NCI-H1092 (cell line): ENCODE data around the gene SH3GLB1.

Source experiments
- DNase-seq: peaks from one replicate; lab custom pipeline; 2025; lab: John Stamatoyannopoulos, UW

The SH3GLB1 gene

DNA sequence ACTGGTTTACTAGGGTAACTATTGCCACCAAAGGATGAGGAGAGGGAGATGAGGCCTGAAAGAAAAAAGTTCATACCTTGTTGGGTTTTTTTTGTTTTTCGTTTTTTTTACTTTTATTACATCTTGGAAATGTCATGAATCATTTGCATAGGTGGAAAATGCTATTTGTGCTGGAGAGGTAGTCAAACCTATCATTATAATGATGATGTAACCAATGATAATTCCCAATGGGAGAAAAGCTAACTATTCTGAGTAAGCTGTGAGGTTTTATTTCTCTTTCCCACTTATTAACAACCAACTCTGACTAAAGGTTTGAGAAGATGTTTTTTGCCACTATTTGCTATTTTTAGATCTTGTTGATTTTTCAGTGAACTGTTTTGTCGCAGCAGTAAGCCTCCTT, 29.0 kb downstream of the SH3GLB1 start:
- DNase-seq: no peak

DNA sequence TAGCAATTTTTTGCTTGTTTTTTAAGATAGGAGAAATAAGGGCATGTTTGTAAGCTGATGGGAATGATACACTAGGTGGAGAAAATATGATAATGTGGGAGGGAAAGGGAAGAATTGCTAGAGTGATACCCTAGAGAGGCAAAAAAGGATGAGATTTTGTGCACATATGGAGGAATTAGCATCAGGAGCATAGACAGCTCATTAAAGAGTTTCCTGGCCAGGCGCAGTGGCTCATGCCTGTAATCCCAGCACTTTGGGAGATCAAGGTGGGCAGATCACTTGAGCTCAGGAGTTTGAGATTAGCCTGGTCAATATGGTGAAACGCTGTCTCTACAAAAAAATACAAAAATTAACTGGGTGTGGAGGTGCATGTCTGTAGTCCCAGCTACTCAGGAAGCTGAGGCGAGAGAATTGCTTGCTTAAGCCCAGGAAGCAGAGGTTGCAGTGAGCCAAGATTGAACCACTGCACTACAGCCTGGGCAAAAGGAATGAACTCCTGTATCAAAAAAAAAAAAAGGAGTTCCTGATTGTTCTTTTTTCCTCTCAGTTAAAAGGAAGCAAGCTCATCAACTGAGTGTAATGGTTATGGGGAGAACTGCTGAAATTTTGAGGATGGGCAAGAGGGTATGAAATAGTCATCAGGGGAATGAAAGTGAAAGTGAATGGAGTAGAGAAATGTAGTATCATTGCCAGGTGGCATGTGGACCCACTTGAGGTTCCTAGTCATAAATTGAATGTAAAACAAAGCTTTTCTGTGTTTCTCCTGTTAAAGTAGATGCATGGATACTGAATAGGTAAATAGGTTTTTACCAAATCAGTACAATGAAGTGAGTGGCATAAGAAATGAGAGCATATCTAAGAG, 35.5 kb downstream of the SH3GLB1 start:
- DNase-seq: no peak

DNA sequence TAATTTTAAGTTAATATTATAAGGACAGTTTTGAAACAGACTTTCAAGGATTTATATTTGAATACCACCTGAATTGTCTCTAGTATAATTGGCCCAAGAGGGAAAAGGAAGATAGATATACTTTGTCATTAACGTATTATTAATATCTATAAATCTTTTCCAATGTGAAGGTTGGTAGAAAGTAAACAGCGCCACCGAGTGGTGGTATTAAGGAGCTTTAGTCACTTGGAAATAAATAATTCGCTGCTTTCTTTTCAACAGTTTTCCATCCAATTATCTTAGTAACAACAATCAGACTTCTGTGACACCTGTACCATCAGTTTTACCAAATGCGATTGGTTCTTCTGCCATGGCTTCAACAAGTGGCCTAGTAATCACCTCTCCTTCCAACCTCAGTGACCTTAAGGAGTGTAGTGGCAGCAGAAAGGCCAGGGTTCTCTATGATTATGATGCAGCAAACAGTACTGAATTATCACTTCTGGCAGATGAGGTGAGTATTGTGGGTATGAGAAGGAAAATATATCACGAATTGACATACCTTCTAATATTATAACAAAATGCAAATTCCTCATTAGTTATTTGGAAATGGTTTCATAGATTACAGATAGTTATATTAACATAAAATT, 37.7 kb downstream of the SH3GLB1 start:
- no peak for DNase-seq

DNA sequence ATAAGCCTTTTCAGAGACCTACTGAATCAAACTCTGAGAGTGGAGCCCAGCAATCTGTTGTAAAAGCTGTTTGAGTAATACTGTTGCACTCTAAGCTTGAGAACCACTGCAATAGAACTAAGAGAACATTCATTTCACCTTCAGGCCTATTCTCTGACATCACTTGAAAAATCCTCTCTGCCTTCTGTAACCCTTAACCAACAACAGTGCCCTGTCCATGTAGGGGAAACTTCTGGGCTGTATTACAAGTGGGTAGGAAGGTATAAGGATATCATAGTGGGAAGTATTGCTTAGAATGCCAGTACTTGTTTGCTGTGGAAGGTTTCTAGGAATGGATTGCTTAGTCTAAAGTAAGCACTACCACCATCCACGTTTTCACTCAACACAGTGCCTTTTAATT, 42.9 kb downstream of the SH3GLB1 start:
- no peak for DNase-seq

DNA sequence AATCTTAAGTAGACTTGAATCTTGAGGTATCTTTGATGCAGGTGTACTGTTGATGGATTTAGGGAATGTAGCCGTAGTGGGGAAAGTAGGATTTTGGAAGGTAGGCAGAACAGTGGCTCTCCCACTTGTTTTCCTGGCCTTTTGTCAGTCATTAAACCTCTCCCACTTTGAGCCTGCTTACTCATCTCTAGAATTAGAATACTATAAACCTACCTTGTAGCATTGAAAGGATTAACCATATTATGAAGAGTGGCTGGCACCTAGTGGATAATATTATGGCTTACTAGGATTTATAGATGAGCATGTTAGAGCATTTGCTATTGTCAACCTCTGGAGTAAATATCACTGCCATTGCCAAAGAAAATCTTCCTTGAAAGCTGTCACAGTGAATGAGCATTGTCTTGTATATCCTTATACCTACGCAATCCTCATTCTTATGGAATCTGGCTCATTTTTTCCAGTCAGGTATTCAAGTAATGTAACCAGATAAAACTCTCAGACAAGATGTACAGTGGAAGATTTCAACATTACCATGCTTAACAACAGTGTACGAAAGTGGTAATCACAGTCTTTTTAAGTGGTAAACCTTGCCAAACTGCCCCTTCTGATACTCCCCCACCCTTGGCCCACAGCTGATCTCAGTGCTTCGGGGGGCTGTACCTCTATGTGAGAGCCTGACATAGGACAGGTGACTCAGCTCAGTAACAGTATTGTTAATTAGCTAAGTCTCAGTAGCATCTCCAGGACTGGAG, 44.4 kb downstream of the SH3GLB1 start:
- no peak for DNase-seq

DNA sequence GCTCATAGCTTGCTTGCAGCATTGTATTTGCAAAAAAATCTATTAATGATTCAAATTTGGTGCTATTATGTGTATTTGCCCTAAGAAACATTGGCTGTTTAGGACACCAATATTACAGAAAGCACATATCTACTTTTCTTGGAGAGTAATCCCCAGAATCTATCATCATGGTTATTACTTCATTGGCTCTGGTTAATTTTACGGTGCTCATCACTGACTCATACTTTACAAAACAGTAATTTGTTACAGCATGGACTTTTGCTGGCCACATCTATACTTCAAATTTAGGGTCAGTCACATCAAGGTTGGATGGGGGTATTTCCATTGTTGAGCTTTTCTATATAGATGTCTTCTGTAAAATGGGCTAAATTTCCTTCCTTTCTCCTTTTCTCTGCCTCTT, 45.7 kb downstream of the SH3GLB1 start:
- DNase-seq: no peak

DNA sequence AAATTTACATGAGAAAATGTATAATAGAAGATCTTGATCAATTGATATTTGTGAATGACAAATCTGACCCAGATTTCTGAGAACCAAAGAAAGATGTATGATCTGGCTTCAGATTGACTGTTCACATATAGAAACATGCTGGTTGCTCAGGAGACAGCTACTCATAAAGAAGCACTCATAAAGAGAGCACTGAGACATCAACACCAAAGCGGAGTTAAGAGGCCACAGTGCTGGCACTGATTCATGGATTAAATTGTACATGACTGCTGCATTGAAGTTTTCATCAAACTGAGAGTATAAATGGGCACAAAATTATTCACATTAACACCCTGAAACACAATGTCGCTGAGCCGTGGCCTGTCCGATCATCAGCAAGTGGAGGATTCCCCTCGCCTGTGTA, 46.2 kb downstream of the SH3GLB1 start:
- DNase-seq: no peak

DNA sequence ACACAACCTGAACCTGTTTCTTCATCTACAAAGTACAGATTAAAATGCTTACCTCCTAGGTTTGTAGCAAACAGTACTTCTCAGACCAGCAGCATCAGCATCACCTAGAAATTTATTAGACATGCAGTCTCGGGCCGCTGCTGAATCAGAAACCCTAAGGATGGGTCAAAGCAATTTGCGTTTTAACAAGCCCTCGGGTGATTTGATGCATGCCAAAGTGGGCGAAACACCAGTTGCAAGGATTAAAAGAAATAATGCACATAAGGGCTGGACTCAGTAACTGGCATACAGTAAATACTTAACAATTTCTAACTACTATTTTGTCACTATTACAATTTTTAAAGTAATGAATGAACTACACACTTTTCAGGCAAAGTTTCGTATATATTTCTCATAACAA, 47.5 kb downstream of the SH3GLB1 start:
- no peak for DNase-seq

DNA sequence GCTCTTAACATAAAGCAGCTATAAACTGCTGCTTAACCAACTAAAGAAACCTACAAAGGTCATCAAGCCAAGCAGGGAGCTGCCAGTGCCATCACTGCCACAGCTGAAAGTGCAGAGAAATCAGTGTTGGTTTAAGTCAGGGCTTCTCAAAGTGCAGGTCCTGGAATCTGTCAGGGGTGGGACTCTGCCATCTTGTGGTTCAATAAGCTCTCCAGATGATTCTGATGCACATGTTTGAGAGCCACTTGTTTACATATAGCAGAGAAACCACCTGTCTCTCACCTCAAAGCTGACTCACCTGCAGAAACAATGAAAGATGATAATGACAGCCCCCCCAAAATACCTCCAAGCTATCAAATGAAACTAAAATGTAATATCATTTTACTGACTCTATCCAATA, 49.3 kb downstream of the SH3GLB1 start:
- DNase-seq: no peak

DNA sequence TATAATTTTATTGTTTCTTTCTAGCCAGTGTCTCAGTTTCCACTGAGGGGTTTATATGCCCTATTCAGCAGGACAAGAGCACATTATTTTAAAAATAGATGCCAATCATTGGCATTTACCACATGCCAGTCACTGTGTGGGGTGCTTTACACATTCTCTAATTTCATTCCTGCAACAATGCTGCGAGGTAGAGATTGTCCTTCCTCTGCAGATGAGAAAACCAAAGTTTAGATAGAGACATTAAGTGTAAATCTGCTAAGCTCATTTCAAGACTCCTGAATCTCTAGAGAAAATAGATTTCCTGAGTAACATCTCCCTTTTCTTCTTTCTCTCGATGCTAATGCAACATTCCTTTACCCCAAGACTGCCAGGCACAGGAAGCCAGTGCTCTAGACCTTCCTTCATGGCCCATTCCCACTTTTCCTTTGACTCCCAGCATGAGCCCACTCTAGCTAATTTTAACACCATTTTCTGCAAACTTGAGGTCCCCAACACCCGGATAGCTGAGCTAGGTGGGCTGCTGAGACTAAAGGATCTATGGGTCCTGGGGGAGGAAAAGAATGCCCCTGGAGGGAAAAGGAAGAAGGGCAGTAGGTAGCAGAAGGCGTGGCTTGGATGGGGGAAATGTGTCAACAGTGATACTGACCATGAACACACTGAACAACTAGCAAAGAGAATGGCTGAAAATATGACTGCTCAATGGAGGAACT, 50.0 kb downstream of the SH3GLB1 start:
- no peak for DNase-seq

DNA sequence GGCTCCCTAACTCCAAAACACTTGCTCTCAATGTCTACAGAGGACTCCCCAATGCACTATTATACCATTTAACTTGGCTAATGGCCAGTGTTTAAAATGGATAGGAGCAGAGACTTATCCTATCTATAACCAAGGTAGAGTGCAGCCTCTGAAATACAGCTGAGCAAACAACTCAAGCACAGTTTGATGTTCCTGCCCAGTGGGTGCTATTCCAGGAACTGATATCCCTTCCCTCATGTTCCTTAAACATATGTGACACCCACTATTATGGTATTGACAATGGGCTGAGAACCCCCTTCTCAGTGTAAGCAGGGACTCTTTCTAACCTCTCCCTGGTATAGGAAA, 51.7 kb downstream of the SH3GLB1 start:
- peak; percentile 96 for DNase-seq

DNA sequence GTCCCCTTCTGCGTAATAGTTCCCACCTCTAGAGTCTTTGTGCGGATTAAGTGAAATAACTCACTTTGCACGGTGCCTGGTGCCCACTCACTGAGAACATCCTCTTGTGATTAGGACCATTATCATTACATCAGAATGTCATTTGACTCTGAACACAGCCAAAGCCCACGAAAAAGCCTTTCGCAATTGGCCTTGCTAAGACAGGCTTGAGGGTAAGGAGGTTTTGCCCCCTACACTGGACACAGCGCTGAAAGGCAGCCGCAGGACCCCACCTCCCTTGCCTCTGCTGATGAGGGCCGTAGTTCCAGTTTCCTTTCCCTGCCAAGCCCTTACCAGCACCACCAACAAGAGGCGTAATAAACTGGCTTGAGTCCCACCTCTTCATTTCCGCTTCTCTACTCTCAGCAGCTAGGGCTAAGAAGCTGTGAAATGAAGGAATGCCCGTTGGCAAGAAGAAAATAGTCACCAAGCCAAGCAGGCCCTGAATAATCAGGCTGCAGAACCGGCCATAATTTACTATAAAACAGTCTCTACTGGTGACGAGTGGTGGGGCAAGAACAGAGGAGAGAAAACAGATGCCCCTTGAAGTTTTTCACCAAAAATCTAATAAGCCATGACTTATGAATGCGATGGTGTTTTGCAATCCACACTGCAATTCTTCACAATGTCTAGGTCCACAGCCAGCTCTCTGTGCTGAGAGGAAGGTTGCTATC, 53.1 kb downstream of the SH3GLB1 start:
- no peak for DNase-seq

DNA sequence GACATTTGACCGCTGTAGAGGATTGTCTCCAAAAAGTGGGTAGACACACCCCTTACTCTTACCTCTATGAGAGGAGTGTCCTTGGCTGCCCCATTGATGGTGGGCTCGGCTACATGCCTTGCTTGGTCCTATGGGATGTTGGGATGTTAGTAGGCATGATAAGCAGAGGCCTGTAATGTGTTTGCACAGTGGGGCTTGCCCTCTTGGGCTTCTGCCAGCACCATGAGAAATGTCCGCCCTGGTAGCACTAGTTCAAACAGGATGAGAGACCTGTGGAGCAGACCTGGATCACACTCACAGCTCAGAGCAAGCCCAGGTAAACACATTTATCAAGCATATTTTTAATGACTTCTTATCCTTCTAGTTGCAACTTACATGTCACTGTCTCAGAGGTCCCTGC, 54.2 kb downstream of the SH3GLB1 start:
- peak; percentile 33 for DNase-seq

DNA sequence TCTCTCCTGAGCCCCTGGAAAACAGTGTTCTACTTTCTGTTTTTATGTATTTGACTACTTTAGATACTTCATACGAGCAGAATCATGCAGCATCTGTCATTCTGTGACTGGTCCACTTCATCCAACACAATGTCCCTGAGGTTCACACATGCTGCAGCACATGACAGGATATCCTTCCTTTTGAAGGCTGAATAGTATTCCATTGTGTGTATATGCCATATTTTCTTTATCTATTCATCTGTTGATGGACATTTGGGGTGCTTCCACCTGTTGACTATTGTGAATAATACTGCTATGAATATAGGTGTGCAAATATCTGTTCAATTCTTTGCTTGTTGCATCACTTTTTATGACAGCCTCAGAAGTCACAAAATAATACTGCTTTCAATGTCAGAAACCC, 55.8 kb downstream of the SH3GLB1 start:
- DNase-seq: no peak

DNA sequence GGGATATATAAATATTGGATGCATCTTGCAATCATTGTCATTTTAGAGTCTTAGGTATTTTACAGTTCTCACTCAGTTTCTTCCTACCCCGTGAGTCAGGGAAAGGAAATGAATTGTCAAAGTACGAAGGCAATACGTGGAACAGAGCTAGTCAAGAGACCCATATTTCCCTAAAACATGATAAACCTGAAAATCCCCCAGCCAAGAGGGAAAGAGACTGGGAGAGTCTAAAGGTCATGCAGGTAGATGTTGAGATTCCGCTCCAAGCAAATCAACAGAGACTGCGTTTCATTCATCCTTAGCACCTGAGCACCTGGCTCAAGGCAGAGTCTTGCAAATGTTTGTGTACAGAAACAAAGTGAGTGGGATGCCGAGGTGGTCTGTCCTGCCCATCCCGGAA, 58.0 kb downstream of the SH3GLB1 start:
- no peak for DNase-seq

DNA sequence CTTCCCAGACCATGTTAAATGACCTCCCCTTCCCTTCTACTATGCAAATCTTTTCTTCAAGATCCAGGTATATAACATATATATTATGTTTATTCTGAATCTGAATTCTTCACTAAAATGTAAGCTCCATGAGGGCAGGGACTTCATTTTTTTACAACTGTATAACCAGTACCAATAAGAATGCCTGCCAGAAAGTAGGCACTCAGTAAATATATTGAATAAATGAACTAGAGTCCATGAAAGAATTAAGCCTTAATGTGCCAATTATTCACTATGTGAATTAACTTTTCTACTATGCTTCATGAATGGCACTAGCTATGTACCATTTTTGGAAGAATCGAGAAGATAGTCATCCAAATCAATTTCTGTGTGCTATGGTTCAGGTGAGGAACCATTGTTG, 60.1 kb downstream of the SH3GLB1 start:
- DNase-seq: no peak

DNA sequence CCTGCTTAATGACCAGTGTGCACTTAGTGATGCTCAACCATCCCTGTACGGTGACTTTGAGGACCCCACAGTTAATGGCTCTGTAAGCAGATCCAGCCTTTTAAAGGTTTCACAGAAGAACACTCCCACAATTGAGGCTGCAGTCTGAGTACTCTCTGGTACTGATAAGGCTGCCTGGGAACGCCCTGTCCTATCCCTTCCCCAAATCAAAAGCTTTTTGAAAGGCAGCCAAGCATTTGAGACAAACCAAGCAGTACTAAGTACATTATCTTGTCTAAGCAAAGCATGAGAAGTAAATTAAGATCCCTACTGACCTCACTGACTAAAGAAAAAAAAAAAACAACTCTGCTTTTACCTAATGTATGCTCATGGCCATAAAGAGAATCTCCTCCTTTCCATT, 60.7 kb downstream of the SH3GLB1 start:
- no peak for DNase-seq

DNA sequence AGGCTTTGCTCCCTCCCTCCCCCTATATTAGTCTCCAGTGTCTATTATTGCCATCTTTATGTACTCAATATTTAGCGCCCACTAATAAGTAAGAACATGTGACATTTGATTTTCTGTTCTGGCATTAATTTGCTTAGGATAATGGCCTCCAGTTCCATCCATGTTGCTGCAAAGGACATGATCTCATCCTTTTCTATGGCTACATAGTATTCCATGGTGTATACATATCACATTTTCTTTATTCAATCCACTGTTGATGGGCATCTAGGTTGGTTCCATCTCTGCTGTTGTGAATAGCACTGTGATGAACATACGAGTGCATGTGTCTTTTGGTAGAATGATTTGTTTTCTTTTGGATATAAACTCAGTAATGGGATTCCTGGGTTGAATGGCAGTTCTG, 61.3 kb downstream of the SH3GLB1 start:
- no peak for DNase-seq

DNA sequence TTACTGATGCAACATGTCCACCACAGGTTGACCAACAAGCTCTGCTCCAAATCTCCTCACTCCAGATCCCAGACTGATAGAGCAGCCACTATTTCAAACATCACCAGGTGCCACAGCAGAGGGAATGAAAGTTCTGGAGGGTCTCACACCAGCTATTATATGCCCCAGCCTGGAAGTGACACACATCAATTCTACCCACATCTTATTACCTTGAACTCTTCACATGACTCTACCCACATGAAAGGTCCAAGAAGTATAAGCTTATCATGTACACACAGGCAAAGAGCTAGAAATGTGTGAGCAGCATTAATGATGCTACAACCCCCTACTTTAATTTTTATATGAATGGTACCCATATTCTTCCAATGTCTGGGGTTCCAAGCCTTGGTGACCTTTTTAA, 64.2 kb downstream of the SH3GLB1 start:
- no peak for DNase-seq

DNA sequence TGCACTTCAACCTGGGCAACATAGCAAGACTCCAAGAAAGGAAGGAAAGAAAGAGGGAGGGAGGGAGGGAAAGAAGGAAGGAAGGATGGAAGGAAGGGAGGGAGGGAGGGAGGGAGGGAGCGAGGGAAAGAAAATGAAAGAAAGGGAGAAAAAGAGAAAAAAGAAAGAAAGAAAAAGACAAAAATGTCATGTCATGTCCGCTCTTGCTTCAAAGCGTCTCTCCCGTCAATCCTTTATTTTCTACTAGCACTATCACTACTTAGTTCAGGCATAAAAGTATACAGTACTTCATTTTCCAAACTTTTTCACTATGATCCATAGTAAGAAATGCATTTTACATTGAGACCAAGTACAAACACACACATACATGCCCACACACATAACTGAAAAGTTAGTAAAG, 64.7 kb downstream of the SH3GLB1 start:
- DNase-seq: no peak

DNA sequence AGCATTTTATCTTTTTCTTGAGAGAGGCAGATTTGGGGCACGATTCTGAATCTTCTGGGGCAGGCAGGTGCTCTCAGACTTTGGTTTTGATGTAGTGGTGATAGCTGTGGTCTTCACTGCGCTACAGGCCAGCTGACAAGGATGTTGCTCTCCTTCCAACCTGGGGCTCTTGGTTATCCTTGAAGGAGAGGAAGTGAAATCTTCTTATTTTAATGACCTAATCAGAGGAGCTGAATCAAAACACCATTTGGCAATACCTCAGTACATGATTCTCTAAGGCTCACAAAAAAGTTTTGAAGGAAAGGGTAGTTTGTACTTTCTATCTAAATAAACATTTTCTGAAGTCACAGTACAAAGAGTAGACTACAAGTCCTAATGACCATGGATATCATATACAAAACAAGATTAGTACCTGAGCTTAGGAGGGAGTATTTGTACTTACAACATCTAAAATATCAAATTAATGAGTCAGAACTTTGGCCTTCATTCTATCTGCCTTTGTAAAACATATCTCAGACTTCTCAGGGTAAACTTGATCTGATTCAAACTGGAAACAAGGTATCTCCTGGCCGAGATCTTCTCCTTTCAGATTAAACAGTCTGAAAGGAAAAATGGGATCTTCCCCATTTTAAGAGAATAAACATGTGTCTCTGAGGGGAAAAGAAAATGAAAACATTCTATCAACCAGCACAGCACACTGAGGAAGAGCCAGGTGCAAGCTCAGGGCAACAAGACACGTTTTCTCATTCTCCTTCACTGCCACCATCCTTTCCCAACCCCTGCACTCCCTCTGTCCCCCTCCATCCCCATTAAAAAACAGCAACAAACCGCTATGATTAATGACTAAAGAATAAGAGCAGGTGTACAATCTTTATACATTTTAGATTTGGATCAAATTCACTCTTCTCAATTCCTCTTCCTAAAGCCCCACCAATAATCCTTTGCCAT, 69.2 kb downstream of the SH3GLB1 start:
- no peak for DNase-seq
